Stimulated activated CD8-positive, alpha-beta memory T cell treated with anti-CD3 and anti-CD28 coated beads, Interleukin-7, amount 100 ng/mL, for 48 hours (primary cell): ENCODE measurements around the gene KDM5A.
"Not testable (repeated sequence)": the region's sequence is repeated elsewhere in the genome, so short reads cannot be mapped to it uniquely, and the experiment has no call there.

ENCODE experiments used
- DNase-seq, 2 donors: peaks; one replicate each; pipeline ENCODE4 v3.0.0-alpha.2; 2020; ENCODE audit warnings: low read depth in 1 of 2; ENCODE audit errors: extremely low read depth in 1 of 2

Gene KDM5A

GRCh38 chr12:389142-390096 lies at the start of gene KDM5A:
Gene KDM5A (minus strand): TSS chr12:389320. CDS start chr12:389091, 229 bp downstream.
- peak; percentile 78 to 82 for DNase-seq

- not testable (repeated sequence) for DNase-seq
Measured at GRCh38 chr12:435737-436136, 46.6 kb upstream of the KDM5A start.

- DNase-seq, result no peak
Measured at GRCh38 chr12:422526-422925, 33.4 kb upstream of the KDM5A start.

GRCh38 chr12:418432-418831 lies 29.3 kb upstream of the KDM5A start:
- DNase-seq, result no peak

- DNase-seq, result no peak
Measured at GRCh38 chr12:414859-415258, 25.7 kb upstream of the KDM5A start.

GRCh38 chr12:402029-402389 lies 12.9 kb upstream of the KDM5A start:
- DNase-seq, result no peak

GRCh38 chr12:401235-402028 lies 12.3 kb upstream of the KDM5A start, which contains the start of gene CCDC77:
Gene CCDC77 (plus strand): TSS chr12:401644. CDS start chr12:409384, 7,740 bp downstream.
- peak; percentile 83 to 84 for DNase-seq

- DNase-seq, result no peak
Measured at GRCh38 chr12:400828-401227, 11.7 kb upstream of the KDM5A start.

GRCh38 chr12:388541-389141 lies 479 bp downstream of the KDM5A start:
- peak in 1 of 2 donors; percentile 12 for DNase-seq

- no peak for DNase-seq
Measured at GRCh38 chr12:388012-388411, 1.1 kb downstream of the KDM5A start.

- no peak for DNase-seq
Measured at GRCh38 chr12:386651-387050, 2.5 kb downstream of the KDM5A start.

GRCh38 chr12:370739-371485 lies 18.2 kb downstream of the KDM5A start:
- not testable (repeated sequence) for DNase-seq

GRCh38 chr12:367972-368371 lies 21.1 kb downstream of the KDM5A start:
- no peak for DNase-seq

GRCh38 chr12:366820-367219 lies 22.3 kb downstream of the KDM5A start:
- no peak for DNase-seq

GRCh38 chr12:359091-359490 lies 30.0 kb downstream of the KDM5A start:
- DNase-seq, result no peak

GRCh38 chr12:356276-356988 lies 32.7 kb downstream of the KDM5A start:
- DNase-seq, result no peak

GRCh38 chr12:351197-351596 lies 37.9 kb downstream of the KDM5A start:
- not testable (repeated sequence) for DNase-seq

GRCh38 chr12:349625-350024 lies 39.5 kb downstream of the KDM5A start:
- not testable (repeated sequence) for DNase-seq

- not testable (repeated sequence) for DNase-seq
Measured at GRCh38 chr12:343036-343435, 46.1 kb downstream of the KDM5A start.

- DNase-seq, result no peak
Measured at GRCh38 chr12:337039-337438, 52.1 kb downstream of the KDM5A start.
